Measurements from ENCODE around the gene DAZAP2.

DAZAP2 gene, protein sequence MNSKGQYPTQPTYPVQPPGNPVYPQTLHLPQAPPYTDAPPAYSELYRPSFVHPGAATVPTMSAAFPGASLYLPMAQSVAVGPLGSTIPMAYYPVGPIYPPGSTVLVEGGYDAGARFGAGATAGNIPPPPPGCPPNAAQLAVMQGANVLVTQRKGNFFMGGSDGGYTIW

DNA sequence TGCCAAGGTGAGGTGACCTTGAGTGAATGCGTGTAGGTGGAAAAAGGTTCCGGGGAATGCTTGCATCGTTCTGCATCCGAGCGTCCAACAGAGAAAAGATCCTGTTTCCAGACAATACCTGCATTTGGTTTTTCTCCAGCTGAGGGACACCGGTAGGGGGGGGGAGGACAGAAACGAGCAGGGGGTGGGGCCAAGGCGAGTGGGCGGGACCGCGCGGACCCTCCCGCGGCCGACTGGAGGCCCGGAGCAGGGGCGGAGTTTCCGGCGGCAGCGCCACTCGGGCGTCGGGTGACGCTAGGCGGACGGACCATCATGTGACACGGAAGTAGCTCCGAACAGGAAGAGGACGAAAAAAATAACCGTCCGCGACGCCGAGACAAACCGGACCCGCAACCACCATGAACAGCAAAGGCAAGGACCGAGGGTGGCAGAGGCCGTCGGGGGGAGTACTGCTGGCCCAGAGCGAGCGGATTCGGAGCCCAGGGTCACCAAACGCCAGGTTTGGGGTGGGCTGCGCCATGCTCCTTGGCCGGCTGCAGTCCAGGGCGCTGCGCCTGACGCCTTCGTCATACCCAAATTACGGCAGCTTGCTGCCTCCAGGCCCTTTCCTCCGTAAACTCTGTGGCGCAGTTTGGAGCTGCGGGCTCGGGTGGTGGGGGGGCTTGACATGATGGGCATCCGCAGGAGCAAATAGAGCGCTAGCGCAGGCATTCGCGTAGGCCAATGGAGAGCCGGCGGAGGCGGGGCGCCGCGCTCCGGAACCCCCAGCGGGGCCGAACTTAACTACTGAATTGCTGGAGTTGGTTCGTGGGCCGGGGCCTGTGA, at the start of gene DAZAP2:
Gene DAZAP2, plus strand, starts transcription at position 317 of the 825 bp plus-strand sequence. Its CDS starts 82 bp downstream, at position 399.
- H3K9me3 Mint-ChIP-seq = no peaks in the 10 kb centered on the region
- H3K4me3 Mint-ChIP-seq = peak within 1 kb of the TSS; percentile 92

DNA sequence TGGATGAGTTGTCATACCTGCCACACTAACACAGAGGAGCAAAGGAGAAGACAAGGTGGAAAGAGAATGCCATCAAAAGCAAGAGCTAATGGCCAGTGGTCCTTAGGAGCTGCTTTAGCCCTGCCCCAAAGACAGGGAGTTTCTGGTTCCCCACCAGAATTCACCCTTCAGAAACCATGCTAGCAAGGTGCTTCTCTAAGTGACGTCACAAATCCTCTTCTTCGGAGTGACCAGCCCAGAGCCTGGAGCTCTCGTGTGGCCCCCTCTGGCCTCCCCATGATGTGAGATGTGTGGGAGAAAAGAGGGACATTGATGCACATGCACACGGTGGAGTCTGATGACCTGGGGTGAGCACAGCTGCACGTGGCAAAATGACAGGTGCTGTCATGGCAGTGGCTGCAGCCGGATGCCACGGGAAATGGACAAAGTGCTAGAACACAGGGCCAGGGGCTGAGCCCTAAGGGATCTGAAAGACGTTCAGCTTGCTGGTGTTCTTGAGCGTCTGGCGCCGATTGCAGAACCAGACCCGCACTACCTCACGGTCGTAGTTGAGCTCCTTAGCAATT, 48.8 kb upstream of the DAZAP2 start:
- no peak for ATAC-seq
- no peaks in the 10 kb centered on the region for H3K9me3 Mint-ChIP-seq
- no peak overlapping the region for H3K27ac Mint-ChIP-seq
- peaks cover 5% of the 10 kb centered on the region for H3K4me1 Mint-ChIP-seq
- no peaks in the 10 kb centered on the region for H3K36me3 Mint-ChIP-seq
- no peak overlapping the region for H3K4me3 Mint-ChIP-seq
- no peak for DNase-seq (ENCODE audit: low spot score in 2 of 2)

More for the DNA sequence above, at the start of gene DAZAP2:
- Mint-ChIP-seq H3K27ac (peak within 1 kb of the TSS; percentile 100), H3K4me1 (peaks cover 41% of the 10 kb centered on the region), H3K36me3 (peaks cover 54% of the 10 kb centered on the region)
- peak; percentile 85 to 96 for DNase-seq (ENCODE audit: low spot score in 2 of 2)
- ATAC-seq = peak; percentile 96

DNA sequence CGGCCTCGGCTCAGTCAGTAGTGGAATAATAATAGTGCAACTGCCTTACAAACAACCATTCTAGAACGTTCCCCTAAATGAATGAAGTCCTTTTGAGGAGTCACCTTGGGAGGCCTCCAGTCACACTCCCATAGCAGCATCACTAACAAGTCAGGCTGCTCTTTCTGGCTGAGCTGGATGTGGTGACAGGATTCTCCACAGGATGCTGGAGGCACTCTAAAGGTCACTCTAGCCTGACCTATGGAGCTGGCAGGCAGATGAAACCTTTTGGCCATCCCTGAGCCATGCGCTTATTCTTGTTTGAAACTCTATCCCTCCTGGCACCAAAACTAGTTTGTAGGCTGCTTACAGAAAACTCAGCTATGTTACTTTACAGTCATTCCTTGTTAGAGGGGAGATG, 47.8 kb upstream of the DAZAP2 start:
- no peaks in the 10 kb centered on the region for H3K36me3 Mint-ChIP-seq
- no peaks in the 10 kb centered on the region for H3K9me3 Mint-ChIP-seq
- no peak for ATAC-seq
- no peak overlapping the region for H3K27ac Mint-ChIP-seq
- H3K4me1 Mint-ChIP-seq = peaks cover 5% of the 10 kb centered on the region
- no peak for DNase-seq (ENCODE audit: low spot score in 2 of 2)
- no peak overlapping the region for H3K4me3 Mint-ChIP-seq

DNA sequence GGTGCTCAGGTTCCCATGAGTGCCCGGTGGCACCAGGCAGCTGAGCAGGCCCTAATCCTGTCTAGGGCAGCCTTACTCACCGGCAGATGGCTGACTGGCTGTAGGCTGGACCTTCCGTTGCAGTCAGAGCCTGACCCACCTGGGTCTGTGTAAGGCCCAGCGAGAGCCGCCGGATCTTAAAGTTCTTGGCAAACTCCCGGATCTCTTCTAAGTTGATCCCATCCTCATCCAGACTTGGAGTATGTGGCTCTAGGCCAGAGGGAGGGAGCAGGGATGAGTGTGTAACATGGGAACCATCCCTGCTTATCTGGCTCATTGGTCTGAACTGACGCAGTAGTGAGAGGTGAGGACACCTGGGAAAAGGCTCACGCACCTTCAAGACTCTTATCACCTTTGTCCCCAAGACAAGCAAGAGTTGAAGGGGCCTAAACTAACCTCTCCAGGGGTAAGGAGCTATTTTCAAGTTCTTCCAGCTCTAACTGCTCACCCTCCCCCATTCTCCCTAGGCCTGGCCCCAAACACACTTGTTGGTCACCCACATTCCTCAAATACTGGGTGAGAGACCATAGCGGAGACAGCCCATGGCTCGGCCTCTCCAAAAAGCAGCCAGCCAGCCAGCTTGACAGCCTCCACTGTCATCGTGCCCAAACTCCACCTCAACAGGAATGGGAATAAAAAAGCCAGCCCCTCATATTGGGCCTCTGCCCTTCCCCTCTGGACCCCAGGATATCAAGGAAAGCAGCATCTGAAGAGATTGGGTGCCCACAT, 46.9 kb upstream of the DAZAP2 start:
- Mint-ChIP-seq H3K9me3 (no peaks in the 10 kb centered on the region), H3K4me1 (peaks cover 5% of the 10 kb centered on the region), H3K4me3 (no peak overlapping the region), H3K36me3 (no peaks in the 10 kb centered on the region), H3K27ac (no peak overlapping the region)
- ATAC-seq = no peak
- no peak for DNase-seq (ENCODE audit: low spot score in 2 of 2)

DNA sequence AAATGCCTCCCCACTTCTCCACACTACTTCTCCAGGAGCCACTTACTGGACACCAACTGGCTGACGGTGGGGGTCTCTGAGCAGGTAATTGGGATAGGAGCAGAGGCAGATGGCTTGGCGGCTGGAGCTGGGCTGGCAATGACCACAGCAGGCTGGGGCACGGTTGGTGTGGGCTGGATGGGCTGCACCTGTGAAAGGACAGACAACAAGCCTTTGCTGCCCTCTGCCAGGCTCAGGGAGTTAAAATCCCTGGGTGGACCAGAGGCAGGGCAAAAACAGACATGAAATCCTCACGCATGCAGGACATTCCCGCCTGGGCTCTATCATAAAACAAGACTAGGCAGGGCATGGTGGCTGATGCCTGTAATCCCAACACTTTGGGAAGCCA, 46.3 kb upstream of the DAZAP2 start:
- H3K4me3 Mint-ChIP-seq = no peak overlapping the region
- ATAC-seq (no peak), DNase-seq (ENCODE audit: low spot score in 2 of 2) (no peak)
- no peaks in the 10 kb centered on the region for H3K9me3 Mint-ChIP-seq
- no peaks in the 10 kb centered on the region for H3K36me3 Mint-ChIP-seq
- no peak overlapping the region for H3K27ac Mint-ChIP-seq
- peaks cover 5% of the 10 kb centered on the region for H3K4me1 Mint-ChIP-seq

DNA sequence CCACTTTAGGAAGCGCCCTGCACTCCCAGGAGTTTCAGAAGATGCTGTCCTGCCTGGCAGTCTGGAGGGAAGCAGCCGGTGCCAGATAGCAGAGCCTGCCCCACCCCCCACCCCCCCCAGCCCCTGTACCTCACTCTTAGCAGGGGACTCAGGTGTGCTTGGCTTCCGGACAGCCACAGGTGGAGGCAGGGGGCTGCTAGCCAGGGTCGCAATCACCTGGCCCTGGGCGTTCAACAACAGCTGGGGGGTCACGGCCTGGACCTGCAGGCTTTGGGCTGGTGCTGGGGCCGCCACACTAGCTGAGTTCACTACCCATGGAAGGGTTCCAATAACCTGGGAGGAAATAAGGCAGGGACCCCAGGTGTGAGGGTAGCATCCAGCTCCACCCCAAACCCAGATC, 42.8 kb upstream of the DAZAP2 start:
- no peaks in the 10 kb centered on the region for H3K36me3 Mint-ChIP-seq
- ATAC-seq (no peak), DNase-seq (ENCODE audit: low spot score in 2 of 2) (no peak)
- H3K9me3 Mint-ChIP-seq = no peaks in the 10 kb centered on the region
- H3K27ac Mint-ChIP-seq = no peak overlapping the region
- no peak overlapping the region for H3K4me3 Mint-ChIP-seq
- H3K4me1 Mint-ChIP-seq = no peaks in the 10 kb centered on the region

DNA sequence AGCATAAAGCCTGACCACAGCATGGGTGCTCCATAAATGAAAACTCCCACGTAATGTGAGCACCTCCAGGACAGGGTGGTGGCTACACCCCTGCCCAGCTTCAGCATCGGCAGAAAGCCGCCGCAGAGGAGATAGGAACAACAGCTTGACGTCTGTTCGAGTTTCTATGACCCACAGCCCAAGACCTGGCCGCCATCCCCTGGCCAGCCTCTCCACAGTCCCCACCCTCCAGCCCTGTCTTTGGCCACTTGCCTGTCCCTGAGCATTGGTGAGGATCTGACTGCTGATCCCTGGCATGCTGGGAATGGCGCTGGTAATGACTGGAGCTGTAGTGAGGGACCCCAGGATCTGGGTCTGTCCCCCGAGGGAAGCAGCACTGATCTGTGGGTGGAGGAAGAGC, 42.1 kb upstream of the DAZAP2 start:
- no peaks in the 10 kb centered on the region for H3K36me3 Mint-ChIP-seq
- no peaks in the 10 kb centered on the region for H3K4me1 Mint-ChIP-seq
- no peaks in the 10 kb centered on the region for H3K9me3 Mint-ChIP-seq
- ATAC-seq (no peak), DNase-seq (ENCODE audit: low spot score in 2 of 2) (no peak)
- H3K4me3 Mint-ChIP-seq = no peak overlapping the region
- no peak overlapping the region for H3K27ac Mint-ChIP-seq

DNA sequence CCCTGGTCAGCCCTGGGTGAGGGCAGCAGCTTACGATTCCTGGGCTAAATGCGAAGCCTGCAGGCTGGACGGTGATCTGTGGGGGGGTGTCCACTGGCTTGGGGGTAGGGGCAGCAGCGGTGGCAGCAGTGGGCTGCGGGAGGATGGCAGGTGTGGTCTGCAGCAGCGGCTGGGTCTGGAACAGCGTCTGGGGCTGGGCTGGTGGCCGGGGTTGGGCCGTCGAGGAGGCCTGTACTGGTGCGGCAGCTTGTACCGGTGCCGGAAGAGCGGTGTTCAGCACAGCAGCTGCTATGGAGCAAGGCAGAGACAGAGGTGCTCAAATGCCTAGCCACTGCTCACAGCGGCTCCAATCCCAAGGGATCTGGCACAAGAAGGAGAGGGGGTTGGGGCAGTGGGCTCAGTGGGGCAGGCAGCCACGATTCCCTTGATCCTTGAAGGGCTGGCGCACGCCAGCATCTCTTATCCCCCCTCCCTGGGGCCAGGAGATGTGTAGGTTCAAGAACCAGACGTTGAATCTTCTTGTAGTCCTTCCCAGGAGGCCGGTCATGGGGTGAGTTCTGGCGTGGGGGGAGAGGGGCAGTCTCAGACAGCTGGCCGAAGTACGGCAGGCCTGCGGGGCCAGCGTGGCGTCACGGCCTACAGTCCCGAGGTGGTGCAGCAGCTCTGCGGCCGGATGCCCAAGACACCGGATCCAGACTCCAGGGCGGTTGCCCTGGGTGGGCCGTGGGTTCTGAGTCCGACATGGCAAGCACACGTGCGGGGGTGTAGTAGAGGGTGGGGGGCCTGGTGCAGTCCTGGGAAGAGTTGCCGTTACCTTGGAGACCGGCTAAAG, 40.7 kb upstream of the DAZAP2 start:
- Mint-ChIP-seq H3K36me3 (no peaks in the 10 kb centered on the region), H3K4me1 (no peaks in the 10 kb centered on the region), H3K4me3 (no peak overlapping the region), H3K9me3 (no peaks in the 10 kb centered on the region), H3K27ac (peak overlapping the region; percentile 32)
- no peak for ATAC-seq
- no peak for DNase-seq (ENCODE audit: low spot score in 2 of 2)

DNA sequence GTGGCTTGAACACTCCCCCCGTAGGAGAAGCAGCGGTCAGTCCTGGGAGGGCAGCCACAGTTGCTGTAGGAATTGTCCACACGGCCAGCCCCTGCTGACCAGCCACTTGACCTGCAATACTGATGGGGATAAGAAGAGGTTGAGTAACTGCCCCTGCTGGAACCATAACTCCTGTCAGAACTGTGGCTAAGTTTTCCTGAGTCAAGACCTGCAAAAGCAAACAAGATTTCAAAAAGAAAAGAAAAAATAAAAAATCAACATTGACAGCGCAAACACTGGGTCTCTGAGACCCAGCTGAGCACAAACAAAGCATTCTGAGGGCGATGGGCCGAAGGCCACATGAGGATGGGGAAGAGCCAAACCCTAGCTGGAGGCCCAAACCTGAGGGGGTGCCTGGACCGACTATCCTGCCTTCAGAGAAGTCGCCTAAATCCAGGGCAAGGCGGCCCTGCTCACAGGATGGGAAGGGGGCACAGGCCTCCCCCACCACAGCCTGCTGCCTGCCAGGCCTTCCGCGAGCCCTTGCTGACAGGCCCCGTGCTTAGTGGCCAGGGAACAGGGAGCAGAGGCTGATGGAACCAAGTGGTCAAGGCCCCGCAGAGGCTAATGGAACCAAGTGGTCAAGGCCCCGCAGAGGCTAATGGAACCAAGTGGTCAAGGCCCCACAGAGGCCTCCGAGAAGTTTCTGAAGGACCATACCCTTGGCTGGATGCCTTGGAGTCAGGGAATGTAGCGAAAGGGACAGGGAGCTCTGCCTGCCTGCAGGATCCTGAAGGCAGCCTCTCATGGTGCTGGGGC, 39.9 kb upstream of the DAZAP2 start:
- H3K4me1 Mint-ChIP-seq = no peaks in the 10 kb centered on the region
- no peaks in the 10 kb centered on the region for H3K9me3 Mint-ChIP-seq
- H3K36me3 Mint-ChIP-seq = no peaks in the 10 kb centered on the region
- H3K4me3 Mint-ChIP-seq = no peak overlapping the region
- peak overlapping the region; percentile 32 for H3K27ac Mint-ChIP-seq
- ATAC-seq (no peak), DNase-seq (ENCODE audit: low spot score in 2 of 2) (no peak)

DNA sequence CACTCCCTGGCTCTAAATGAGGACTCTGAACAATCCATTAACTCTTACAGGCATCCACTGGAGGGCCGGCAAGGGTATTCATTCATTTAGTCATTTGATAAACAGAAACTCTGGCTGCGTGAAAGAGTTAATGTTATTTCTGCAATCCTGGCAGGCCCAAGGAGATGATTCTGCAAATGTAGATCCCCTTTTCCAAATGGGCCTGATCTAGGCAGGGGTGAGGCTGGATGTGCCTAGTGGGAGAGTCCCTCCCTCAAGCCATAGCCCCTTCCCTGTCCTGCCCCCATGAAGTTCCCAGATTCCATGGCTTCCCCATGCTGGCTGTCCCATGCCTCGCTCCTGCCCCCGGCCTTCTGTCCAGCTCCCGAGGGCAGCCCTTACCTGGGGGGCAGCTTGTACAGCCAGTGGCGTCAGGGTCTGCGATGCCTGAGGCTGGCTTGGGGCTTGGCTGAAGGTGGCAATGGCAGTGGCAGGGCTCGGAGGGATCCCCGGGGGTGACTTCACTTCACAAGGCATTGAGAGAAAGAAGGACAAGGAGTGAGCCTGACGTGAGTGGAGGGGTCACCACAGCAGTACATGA, 39.2 kb upstream of the DAZAP2 start:
- ATAC-seq (no peak), DNase-seq (ENCODE audit: low spot score in 2 of 2) (no peak)
- no peaks in the 10 kb centered on the region for H3K9me3 Mint-ChIP-seq
- no peaks in the 10 kb centered on the region for H3K4me1 Mint-ChIP-seq
- H3K36me3 Mint-ChIP-seq = no peaks in the 10 kb centered on the region
- no peak overlapping the region for H3K27ac Mint-ChIP-seq
- H3K4me3 Mint-ChIP-seq = no peak overlapping the region

DNA sequence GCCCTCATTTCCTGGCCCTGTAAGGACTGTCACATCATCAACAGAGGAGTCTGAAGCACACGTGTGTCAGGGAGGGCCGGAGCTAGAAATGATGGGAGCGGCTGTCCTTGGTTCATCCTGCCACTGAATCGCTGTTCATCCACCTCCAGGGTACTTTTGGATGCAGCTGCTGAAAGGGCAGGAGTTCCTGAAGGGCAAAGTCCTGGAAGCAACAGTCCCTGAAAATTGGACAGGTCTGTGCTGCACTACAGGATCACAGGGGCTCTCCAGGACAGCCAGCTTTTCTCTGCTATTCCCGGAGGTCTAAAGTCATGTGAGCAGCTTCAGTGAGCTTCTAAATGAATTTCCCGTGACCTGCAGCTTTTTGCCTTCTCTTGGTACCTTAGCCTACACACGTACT, 38.5 kb upstream of the DAZAP2 start:
- no peaks in the 10 kb centered on the region for H3K9me3 Mint-ChIP-seq
- no peak overlapping the region for H3K4me3 Mint-ChIP-seq
- H3K27ac Mint-ChIP-seq = no peak overlapping the region
- no peaks in the 10 kb centered on the region for H3K4me1 Mint-ChIP-seq
- ATAC-seq (no peak), DNase-seq (ENCODE audit: low spot score in 2 of 2) (no peak)
- no peaks in the 10 kb centered on the region for H3K36me3 Mint-ChIP-seq

DNA sequence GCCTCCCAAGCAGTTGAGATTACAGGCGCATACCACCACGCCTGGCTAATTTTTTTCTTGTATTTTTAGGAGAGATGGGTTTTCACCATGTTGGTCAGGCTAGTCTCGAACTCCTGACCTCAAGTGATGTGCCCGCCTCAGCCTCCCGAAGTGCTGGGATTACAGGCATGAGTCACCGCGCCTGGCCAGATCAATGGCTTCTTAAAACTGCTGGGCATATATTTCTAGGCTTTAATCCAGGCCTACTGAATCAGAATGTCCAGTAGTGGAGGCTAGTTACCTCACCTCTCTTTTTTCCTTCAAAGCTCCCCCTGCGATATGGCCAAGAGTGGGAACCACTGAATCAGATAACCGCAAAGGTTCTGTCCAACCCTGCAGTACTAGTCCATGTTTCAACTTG, 37.8 kb upstream of the DAZAP2 start:
- DNase-seq (ENCODE audit: low spot score in 2 of 2) (no peak), ATAC-seq (no peak)
- Mint-ChIP-seq H3K4me3 (no peak overlapping the region), H3K9me3 (no peaks in the 10 kb centered on the region), H3K27ac (no peak overlapping the region), H3K36me3 (no peaks in the 10 kb centered on the region), H3K4me1 (no peaks in the 10 kb centered on the region)

DNA sequence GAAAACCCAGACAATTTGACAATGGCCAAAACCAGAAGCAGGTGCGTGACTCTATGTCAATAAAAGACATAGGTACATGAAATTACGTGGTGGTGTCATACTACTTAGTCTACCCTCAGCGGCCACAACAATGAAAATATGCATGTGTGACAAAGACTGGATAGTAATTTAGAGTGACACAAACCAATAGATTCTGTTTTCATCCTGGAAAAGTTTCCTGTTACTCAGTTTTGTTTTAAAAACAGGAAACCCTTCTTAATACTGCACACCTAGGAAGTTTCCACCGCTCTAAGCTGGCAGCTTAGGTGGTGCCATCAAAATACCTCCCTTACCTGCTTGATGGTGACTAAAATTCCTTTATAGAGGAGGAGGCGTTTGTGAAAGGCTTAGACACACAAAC, 35.9 kb upstream of the DAZAP2 start:
- no peak for ATAC-seq
- H3K4me1 Mint-ChIP-seq = no peaks in the 10 kb centered on the region
- no peak overlapping the region for H3K4me3 Mint-ChIP-seq
- H3K36me3 Mint-ChIP-seq = no peaks in the 10 kb centered on the region
- no peak overlapping the region for H3K27ac Mint-ChIP-seq
- H3K9me3 Mint-ChIP-seq = no peaks in the 10 kb centered on the region
- DNase-seq (ENCODE audit: low spot score in 2 of 2) = no peak

DNA sequence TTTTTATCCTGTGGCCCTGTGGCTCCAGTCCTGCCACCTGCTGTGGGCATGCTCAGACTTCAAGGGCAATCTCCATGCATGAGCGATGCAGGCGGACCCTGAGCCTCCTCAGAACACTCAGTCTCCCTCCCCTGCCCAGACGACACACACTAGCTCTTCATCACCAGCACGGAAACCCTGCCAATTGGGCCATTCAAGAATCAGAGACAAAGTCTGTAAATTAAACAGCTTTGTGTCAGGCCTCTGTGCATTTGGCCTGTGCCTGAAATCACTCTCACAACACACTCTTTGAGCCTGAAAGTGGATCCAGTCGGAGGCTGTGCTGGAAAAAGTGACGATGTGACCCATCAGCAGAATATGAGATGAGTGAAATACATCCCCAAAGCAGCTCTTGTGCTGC, 33.3 kb upstream of the DAZAP2 start:
- Mint-ChIP-seq H3K27ac (no peak overlapping the region), H3K9me3 (no peaks in the 10 kb centered on the region), H3K36me3 (no peaks in the 10 kb centered on the region), H3K4me1 (no peaks in the 10 kb centered on the region), H3K4me3 (no peak overlapping the region)
- ATAC-seq = no peak
- DNase-seq (ENCODE audit: low spot score in 2 of 2) = no peak

Data from stimulated activated effector memory CD8-positive, alpha-beta T cell treated with anti-CD3 and anti-CD28 coated beads, Interleukin-12 subunit alpha, Interleukin-12 subunit beta, amount 100 ng/mL, for 72 hours (primary cell).